HUES64 (cell line): Measurements from ENCODE around the gene SHISA9.

Source experiments
- H3K27ac ChIP-seq: 2 replicates; pipeline ENCODE4 v1.7.0; 2013; ENCODE audit warnings: low read depth, low read length, inconsistent platforms
- H3K27me3 ChIP-seq: 2 replicates; pipeline ENCODE4 v1.6.1; 2013; ENCODE audit warnings: mild to moderate bottlenecking, low read length; ENCODE audit not compliant: insufficient read depth
- H3K36me3 ChIP-seq: 2 replicates; pipeline ENCODE4 v1.6.1; 2013; ENCODE audit warnings: mild to moderate bottlenecking, low read length; ENCODE audit not compliant: insufficient read depth
- H3K4me1 ChIP-seq: 2 replicates; pipeline ENCODE4 v1.6.1; 2013; ENCODE audit warnings: mild to moderate bottlenecking, low read length, moderate library complexity; ENCODE audit not compliant: insufficient read depth
- H3K4me3 ChIP-seq: 2 replicates; pipeline ENCODE4 v1.5.1; 2013; ENCODE audit warnings: mild to moderate bottlenecking, low read length, moderate library complexity
- H3K9ac ChIP-seq: 2 replicates; pipeline ENCODE4 v1.6.1; 2013; ENCODE audit warnings: mild to moderate bottlenecking, low read depth, low read length
- H3K9me3 ChIP-seq: 2 replicates; pipeline ENCODE4 v1.6.1; 2013; ENCODE audit warnings: low read depth, low read length; ENCODE audit not compliant: insufficient read depth
- WGBS: fragments of 150-250, 120-280 bp; methylation state at CpG from one replicate; pipeline ENCODE4 v1.1.7; 2013; ENCODE audit warnings: missing lambda C conversion rate; 5-methylcytosine and 5-hydroxymethylcytosine counted together

Gene SHISA9

DNA sequence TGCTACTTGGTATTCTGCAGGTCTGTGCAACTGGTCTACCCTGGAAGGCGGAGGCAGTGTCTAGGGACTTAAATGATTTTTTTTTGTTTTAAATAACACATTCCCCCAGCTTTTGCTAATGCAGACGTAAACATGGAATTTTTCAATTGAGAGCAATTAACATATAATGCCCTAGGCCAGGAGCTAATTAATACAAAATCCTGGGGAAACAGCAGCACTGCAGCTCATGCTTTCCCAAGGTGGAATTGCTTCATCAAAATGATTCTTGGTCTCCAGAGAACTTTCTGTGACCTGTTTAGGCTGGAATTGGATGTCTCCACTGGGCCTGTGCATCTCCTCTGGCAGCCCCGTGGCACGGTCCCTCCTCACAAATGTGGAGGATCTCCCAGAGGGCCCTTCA is 50.6 kb downstream of the SHISA9 start:
- Histone ChIP-seq H3K4me3 (no peak overlapping the region), H3K27ac (no peak overlapping the region), H3K4me1 (peaks cover 5% of the 10 kb centered on the region), H3K9me3 (no peaks in the 10 kb centered on the region), H3K36me3 (no peaks in the 10 kb centered on the region), H3K27me3 (no peaks in the 10 kb centered on the region), H3K9ac (no peak overlapping the region)
- WGBS, result 94% methylated on average over 4 of the region's 4 CpGs

- Histone ChIP-seq H3K36me3 (no peaks in the 10 kb centered on the region), H3K4me1 (no peaks in the 10 kb centered on the region), H3K9ac (no peak overlapping the region), H3K27me3 (no peaks in the 10 kb centered on the region), H3K9me3 (0 out of 2 replicates have a peak, but pooled peaks cover 4% of the 10 kb centered on the region), H3K4me3 (no peak overlapping the region), H3K27ac (no peak overlapping the region)
Observed at GRCh38 chr16:12958366-12958765, 57.0 kb downstream of the SHISA9 start.

DNA sequence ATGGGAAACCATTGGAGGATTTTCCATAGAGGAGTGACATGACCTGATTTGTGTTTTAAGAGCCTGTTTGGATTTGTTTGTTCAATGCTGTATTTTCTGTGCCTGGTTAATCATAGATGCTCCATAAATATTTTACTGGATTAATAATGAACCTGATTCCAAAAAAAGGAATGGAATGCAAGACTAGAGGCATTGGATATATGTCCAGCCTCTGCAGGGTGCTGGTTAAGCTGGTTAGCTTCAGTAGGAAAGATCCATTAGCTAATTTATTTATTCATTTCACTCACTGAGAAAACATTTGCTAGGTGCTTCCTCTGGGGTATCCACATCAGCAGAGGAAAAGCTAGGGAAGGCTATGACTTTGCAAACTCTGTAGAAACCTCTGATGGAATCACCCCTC is 57.7 kb downstream of the SHISA9 start:
- no peak overlapping the region for H3K27ac ChIP-seq
- H3K36me3 ChIP-seq, result no peaks in the 10 kb centered on the region
- H3K9ac ChIP-seq, result no peak overlapping the region
- 0 out of 2 replicates have a peak, but pooled peaks cover 4% of the 10 kb centered on the region for H3K9me3 ChIP-seq
- H3K27me3 ChIP-seq, result no peaks in the 10 kb centered on the region
- H3K4me3 ChIP-seq, result no peak overlapping the region
- no peaks in the 10 kb centered on the region for H3K4me1 ChIP-seq

DNA sequence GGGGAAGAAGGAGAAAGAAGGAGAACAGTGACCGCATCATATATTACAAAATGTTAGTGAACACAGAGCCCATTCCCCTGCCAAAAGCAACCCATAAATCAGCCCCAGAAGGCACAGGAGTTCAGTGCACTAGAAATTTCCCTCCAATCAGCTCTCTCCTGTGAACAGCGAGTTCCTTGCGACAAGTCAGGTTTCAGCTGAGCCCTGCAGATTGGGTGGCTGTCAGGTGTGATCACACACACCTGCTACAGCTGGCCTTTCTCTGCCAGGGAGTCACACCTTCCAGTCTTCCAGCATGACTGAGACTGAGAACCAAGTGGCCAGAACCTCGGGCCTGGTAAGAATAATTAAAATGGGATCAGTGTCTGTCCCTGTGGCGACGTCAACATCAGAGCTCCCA is 60.2 kb downstream of the SHISA9 start:
- Histone ChIP-seq H3K36me3 (no peaks in the 10 kb centered on the region), H3K9me3 (0 out of 2 replicates have a peak, but pooled peaks cover 4% of the 10 kb centered on the region), H3K27me3 (no peaks in the 10 kb centered on the region), H3K4me3 (no peak overlapping the region), H3K4me1 (no peaks in the 10 kb centered on the region), H3K27ac (no peak overlapping the region), H3K9ac (no peak overlapping the region)
- WGBS, result 96% methylated on average over 5 of the region's 6 CpGs

- no peaks in the 10 kb centered on the region for H3K9me3 ChIP-seq
- 84% methylated on average over 2 of the region's 2 CpGs for WGBS
- no peaks in the 10 kb centered on the region for H3K36me3 ChIP-seq
- no peak overlapping the region for H3K4me3 ChIP-seq
- no peaks in the 10 kb centered on the region for H3K27me3 ChIP-seq
- H3K9ac ChIP-seq, result no peak overlapping the region
- no peak overlapping the region for H3K27ac ChIP-seq
- no peaks in the 10 kb centered on the region for H3K4me1 ChIP-seq
Observed at GRCh38 chr16:12964461-12964860, 63.1 kb downstream of the SHISA9 start.

- Histone ChIP-seq H3K27me3 (no peaks in the 10 kb centered on the region), H3K9me3 (no peaks in the 10 kb centered on the region), H3K36me3 (no peaks in the 10 kb centered on the region), H3K4me3 (no peak overlapping the region), H3K9ac (no peak overlapping the region), H3K4me1 (no peaks in the 10 kb centered on the region), H3K27ac (no peak overlapping the region)
- 89% methylated on average over 6 of the region's 7 CpGs for WGBS
Observed at GRCh38 chr16:12965274-12965804, 63.9 kb downstream of the SHISA9 start.

GRCh38 chr16:12971241-12971640 is 69.8 kb downstream of the SHISA9 start:
- Histone ChIP-seq H3K27ac (no peak overlapping the region), H3K27me3 (no peaks in the 10 kb centered on the region), H3K9ac (no peak overlapping the region), H3K9me3 (no peaks in the 10 kb centered on the region), H3K4me3 (no peak overlapping the region), H3K4me1 (peaks cover 18% of the 10 kb centered on the region), H3K36me3 (no peaks in the 10 kb centered on the region)
- WGBS, result 42% methylated on average over 2 of the region's 2 CpGs

DNA sequence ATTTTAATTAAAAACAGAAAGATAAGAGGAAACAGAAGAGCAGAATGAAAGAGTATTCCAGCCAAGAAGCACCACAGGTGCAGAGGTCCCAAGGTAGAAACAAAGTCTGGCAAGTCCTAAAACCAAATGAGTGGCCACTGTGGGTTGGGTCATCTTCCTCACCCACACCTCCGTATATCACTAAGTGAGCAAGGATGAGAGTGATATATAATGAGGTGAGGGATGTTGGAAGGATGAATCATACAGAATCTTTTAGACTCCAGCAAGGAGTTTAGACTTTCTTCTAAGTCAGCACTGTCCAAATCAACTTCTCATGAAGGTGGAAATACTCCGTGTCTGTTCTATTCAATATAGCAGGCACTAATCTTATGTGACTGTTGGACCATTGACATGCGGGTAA is 70.8 kb downstream of the SHISA9 start:
- Histone ChIP-seq H3K9ac (no peak overlapping the region), H3K4me1 (peaks cover 18% of the 10 kb centered on the region), H3K9me3 (no peaks in the 10 kb centered on the region), H3K27me3 (no peaks in the 10 kb centered on the region), H3K27ac (no peak overlapping the region), H3K36me3 (no peaks in the 10 kb centered on the region), H3K4me3 (no peak overlapping the region)
- WGBS, result 100% methylated on average over 1 of the region's 3 CpGs

DNA sequence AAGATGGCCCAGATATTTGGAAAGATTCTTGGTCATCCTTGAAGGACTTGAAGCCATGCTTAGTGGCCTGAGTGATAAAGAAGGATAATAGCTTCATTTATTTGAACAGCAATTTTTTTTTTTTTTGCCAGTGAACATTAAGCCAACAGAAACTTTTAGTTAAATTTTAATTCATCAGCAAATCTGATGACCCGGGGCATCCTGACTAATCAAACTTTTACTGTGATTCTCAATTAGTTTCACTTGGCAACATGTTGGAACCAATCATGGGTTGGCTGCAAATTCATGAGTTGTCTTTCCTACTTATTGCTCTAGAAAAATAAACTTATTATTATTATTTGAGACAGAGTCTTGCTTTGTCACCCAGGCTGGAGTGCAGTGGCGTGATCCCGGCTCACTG is 74.4 kb downstream of the SHISA9 start:
- WGBS, result 95% methylated on average over 3 of the region's 3 CpGs
- Histone ChIP-seq H3K36me3 (no peaks in the 10 kb centered on the region), H3K27ac (no peak overlapping the region)

GRCh38 chr16:12976496-12976895 is 75.1 kb downstream of the SHISA9 start:
- peaks cover 12% of the 10 kb centered on the region for H3K4me1 ChIP-seq
- H3K9me3 ChIP-seq, result peaks cover 8% of the 10 kb centered on the region; the same call in 1 of the 2 replicates
- H3K36me3 ChIP-seq, result no peaks in the 10 kb centered on the region
- no peak overlapping the region for H3K9ac ChIP-seq
- no peaks in the 10 kb centered on the region for H3K27me3 ChIP-seq
- H3K4me3 ChIP-seq, result no peak overlapping the region
- WGBS, result 93% methylated on average over 2 of the region's 2 CpGs
- H3K27ac ChIP-seq, result no peak overlapping the region

More for the DNA sequence above, 74.4 kb downstream of the SHISA9 start:
- Histone ChIP-seq H3K4me3 (no peak overlapping the region), H3K9ac (no peak overlapping the region), H3K27me3 (no peaks in the 10 kb centered on the region), H3K4me1 (peaks cover 18% of the 10 kb centered on the region), H3K9me3 (peaks cover 8% of the 10 kb centered on the region; the same call in 1 of the 2 replicates)

- Histone ChIP-seq H3K36me3 (no peaks in the 10 kb centered on the region), H3K4me3 (no peak overlapping the region), H3K9ac (no peak overlapping the region), H3K27ac (no peak overlapping the region), H3K9me3 (peaks cover 8% of the 10 kb centered on the region; the same call in 1 of the 2 replicates), H3K4me1 (peaks cover 9% of the 10 kb centered on the region; the same call in 1 of the 2 replicates), H3K27me3 (no peaks in the 10 kb centered on the region)
- 75% methylated on average over 5 of the region's 5 CpGs for WGBS
Observed at GRCh38 chr16:12976936-12977335, 75.5 kb downstream of the SHISA9 start.

DNA sequence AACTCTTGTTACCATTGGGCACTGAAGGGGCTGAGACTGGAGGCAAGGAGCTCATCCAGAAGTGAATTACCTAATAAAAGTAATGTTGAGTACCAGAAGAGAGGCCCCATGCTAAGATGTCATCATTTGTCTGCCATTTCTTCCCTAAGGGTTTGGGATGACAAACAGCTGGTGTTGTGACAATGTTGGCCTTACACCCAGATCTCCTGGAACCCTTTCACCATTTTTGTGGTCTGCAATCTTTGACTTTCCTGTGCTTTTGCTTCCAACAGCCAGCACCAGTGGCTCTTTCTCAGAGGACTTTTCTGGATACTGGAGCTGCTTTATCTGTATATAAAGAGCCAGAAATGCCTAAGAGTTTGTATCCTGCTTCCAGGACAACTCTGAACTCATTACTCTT is 84.1 kb downstream of the SHISA9 start:
- H3K4me3 ChIP-seq, result no peak overlapping the region
- H3K4me1 ChIP-seq, result no peaks in the 10 kb centered on the region
- H3K27ac ChIP-seq, result no peak overlapping the region
- no peaks in the 10 kb centered on the region for H3K36me3 ChIP-seq
- H3K9ac ChIP-seq, result no peak overlapping the region
- H3K27me3 ChIP-seq, result no peaks in the 10 kb centered on the region
- no peaks in the 10 kb centered on the region for H3K9me3 ChIP-seq
